SHP77 (cell line): ENCODE data around the gene S100PBP.

Experiments
- DNase-seq, 2 experiments: peaks; one replicate each; lab custom pipeline; 2025; lab: John Stamatoyannopoulos, UW

The S100PBP gene

DNA sequence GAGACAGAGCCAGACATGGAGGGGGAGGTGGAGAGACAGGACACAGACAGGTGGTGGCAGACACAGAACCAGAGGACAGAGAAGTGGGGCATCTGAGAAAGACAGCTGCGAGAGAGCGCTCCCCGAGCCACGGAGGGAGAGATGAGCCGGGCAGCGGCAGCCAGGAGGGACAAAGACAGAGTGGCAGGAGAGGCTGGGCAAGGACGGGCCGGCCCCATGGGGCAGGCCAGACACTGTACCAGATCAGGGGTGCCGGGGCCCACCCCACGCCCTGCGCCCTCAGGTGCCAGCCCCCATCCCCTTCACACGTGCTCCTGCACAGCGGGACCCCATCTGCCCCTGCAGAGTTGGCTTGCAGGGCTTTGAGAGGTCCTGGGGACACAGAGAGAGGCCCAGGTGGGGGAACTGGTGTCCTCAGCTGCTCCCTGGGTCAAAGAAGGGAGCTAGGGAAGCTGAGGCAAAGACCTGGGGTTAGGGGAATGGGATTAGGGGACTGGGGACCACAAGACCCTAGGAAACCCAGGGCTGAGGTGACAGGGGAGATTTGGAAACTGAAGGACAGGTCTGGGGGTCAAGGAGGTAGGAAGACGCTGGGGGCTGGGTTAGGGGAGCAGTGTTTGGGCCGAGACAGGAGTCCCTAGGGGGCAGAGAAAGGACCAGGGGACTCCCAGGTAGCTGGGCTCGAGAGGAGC lies 52.6 kb downstream of the S100PBP start:
- DNase-seq: peak in 1 of 2 experiments; percentile 26

DNA sequence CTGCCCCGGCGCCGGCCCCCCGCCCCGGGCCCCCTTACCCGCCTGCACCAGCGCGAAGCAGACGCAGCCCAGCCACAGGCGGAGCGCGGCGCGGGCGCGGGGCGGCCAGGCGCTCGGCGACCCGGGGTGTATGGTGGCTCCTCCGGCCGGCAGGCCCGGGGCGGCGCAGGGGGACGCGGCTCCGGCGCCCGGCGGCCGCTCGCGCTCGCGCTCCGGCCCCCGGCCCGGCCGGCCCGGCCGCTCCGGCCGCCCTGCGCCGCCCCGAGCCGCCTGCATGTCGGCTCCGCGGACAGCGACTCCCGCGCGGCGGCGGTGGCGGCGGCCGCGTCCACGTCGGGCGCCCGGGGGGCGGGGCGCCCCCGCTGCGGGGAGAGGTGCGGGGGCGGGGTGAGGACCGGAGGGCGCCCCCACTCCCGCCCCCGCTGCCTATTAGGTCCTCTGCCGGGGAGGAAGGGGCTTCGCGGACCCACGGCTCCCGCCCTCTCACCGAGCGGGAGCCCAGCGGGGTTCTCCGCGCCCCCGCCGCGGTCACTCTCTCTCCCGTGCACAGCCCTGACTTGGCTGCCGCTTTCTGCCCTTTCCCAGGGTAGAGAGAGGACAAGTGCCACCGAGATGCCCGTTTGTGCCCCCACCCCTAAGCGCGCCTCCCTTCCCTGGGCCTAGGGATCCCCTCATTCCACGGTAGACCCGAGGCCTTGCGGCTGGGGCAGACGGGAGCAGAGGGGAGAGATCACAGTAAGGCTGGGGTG lies 53.3 kb downstream of the S100PBP start, which contains the start of gene FNDC5:
Gene FNDC5 (minus strand): TSS at position 298 of the 749 bp plus-strand sequence.
- DNase-seq: no peak

DNA sequence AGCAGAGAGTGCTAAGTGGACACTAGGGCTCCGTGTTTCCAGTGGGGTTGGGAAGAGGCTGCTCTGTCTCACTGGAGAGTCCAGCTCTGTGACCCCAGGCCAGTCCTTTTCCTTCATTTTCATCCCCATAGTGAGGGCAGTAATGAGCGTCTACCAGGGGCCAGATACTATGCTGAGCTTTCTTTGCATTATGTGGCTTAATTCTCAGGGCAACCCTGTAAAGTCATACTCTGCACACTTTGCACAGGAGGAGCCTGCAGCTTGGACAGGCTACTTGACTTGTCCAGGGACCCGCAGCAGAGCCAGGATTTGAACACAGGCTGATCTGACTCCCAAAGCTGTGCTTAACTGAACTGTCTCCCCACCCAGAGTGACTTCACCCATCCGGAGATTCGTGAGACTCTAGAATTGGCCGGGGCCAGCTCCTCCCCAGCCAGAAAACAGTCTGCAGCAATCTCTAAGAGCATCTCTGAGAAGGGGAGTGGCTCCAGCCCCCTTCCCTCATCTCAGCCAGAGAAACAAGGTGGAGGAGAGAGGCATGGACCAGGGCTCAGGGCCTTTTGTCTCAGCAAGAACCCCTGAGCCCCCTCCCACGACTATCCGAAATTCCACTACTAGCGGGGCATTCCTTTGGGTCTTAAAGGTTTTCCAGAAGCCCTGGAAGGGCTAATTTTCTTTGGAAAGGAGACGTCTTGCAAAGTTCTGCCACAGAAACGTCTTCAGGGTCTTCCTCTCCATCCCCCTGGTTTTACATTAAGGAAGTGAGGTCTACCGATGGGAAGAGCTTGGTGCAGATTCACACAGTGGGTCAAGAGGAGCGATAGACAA lies 54.1 kb downstream of the S100PBP start:
- no peak for DNase-seq

DNA sequence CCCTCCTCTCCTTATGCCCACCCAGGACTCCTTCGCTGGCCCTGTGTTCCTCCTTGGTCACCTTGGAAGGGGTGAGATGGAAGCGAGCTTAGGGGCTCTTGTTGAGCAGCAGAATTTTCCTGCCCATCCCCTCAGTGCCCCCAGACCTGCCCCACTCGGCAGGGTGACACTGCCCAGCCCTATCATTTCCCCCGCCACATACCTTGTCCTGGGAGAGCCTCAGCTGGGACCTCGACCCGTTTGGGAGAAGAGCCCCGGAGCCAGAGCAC lies 54.7 kb downstream of the S100PBP start:
- DNase-seq: no peak

DNA sequence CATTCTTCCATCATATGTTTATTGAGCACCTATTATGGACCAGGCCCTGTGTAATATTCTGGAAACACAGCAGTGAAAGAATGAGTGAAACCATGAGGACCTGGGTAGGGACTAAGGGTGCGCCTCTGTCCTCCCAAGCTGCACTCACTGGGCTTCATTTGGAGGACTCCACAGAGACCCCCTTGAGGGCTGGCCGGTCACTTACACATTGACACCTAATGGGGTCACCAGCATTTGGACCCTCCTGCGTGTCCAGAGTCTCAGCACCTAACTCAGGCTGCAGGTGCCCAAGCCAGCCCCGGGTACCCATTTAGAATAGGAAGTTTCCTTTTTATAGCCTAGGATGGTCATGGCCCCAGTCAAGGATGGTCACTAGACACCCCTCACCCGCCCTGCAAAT lies 56.0 kb downstream of the S100PBP start:
- no peak for DNase-seq

DNA sequence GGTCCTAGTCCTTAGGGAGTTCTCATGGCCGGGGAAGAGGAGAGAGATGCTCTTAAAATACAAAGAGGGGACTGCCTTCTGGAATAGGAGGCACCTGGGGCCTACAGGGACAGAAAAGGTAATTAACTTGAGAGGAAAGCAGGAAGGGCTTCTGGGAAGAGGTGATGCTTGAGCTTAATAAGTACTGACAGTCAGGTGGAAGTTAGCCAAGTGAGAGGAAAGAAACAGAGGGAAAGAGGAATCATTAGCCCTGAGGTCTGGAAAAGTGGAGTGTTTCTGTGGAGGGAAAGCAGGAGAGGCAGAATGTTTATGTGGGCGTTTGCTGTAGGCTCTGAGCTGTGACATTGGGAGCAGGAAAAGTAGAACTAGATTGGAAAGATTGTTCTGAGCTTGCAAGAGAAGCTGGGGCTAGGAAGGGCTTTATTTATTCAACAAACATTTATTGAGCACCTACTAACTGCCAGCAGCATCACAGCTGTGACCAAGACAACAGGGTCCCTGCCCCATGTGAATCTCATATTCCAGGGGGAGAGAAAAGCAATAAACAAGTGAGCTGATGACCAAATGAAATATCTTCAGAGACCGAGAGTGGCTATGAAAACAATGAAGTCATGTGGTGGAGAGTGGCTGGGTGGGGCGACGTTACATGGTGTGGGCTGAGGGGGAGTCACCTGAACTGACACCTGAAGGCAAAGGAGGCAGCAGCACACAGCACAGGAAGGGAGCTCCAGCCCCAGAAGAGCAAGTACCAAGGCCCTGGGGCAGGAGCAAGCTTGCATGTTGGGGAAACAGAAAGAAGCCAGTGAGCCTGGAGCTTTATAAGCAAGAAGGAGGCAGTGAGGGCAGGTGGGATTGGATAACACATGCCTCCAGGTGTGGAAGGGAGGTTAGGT lies 57.7 kb downstream of the S100PBP start:
- no peak for DNase-seq

DNA sequence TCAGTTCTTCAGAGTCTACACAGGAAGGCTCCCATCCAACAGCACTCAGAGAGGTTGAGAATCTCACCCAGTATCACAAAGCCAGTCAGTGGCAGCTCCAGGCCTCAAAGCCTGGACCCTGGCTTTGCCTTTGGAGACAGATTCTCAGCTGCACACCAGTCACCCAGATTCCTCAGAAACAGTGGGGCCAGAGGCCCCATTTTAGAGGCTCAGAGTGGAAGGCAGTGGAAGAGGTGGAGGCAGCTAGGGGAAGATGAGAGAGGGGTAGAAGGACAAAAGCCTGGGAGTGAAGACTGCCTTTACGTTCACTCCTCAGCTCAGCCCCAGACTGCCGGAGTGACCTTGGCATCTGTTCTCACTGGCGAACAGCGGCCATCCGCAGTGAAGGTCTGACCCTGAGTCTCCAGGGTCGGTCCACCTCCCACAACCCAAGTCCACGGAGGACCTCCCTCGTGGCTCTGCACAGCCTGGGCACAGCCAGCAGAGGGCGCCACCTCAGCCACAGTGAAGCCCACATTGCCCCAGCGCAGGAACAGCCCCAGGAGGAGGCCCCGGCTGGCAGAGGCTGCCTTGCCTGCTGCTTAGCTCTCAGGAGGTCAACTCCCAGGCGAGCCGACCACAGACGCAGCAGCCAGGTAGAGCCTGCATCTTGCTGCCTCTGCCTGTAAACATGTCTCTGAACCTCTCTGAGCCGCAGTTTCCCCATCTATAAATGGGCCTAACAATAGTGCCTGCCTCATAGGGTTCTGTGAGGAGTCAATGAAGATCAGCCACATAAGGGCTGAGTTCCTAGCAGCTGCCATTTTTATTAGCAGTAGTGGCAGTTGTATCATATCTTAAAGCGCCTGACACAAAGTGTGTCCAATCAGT lies 59.1 kb downstream of the S100PBP start:
- peak in 1 of 2 experiments; percentile 47 for DNase-seq

DNA sequence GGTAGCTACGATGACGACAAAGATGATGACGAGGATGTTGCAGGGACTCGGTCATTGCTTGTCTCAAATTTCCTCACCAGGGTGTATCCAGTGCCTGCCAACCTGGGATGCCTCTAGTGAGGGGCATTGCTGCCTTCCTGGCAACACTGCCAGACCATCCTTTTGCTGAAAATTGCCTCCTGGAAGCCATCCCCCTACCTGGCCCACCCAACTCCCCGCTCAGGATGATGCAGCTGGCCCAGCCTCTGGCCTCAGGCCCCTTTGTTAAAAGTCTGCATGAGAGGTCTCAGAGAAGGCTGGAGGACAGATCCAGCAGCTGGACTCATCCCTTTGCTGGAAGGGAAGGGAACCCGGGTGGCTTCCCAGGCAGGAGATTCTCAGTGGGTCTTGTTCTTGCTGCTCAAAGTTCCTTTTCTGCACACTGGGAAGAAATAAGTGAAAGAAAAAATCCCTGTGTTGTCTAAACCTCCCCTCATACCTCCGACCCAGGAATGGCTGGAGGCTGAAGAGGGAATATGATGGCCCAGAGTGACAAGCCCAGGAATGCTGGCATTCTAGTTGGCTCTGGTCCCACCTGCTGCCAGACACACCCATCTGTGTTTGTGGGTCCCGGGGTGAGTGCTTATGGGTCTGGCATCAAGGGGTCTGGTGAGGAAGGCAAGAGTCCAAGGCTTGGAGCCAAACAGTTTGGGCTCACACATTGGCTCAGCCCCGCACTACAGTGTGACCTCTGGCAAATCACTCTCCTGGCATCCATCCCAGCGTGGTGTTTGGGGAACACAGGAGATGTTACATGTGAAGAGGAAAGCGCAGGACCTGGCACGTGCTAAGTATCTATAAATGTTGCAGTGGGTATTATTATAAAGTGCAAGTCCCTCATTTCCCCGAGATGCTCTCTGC lies 60.0 kb downstream of the S100PBP start:
- no peak for DNase-seq

DNA sequence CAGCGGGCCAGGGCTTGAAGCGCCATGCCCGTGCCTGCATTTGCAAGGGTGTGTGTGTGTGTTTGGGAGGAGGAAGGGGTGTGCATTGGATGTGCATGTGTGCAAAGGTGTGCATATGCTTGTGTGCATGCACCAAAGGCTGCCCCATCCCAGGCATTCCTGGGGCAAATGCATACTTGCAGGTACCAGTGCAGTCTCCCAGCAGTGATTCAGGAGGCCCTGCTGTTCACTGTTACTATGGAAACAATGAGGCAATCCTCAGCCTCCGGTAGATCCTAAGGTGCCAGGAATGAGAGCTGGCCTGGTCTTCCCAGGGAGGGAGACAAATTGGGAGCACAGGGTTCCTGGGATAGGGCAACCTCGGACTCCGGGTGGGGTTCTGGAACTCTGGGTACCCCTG lies 60.7 kb downstream of the S100PBP start:
- no peak for DNase-seq

DNA sequence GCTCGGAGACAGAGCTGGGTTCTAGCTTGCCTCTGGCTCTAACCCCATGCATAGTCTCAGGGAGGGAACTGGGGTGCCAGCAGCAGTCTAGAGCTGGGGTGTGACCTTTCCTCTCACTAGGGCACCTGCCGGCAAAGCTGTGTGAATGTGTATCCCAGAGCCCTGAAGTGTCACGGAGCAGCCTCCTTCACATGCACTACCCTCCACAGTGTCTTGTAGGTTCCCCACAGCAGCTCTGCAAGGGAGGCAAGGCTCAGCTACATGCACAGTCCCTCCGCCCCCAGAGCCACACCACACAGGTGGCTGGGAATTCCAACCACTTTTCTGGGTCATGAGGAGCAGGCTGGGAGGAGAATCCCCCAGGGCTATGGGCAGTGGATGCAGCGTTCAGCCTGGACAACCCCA lies 61.2 kb downstream of the S100PBP start:
- no peak for DNase-seq

DNA sequence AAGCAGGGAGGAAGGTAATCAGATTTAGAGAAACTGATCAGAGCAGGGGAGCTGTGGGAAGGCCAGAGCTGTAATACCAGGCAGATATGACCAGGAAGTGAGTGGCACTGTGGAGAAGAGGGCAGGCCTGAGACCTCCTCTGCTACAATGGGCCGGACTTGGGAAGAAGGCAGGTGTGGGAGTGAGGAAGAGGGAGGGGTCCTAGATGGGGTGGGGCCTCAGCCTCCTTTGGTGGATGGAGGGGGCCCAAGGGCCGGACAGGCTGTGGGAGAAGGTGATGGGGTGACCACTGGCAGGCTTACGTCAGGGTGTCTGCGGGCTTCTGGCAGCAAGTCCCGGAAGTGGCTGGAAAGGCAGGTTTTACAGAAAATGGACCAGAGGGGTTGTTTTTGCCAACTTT lies 63.8 kb downstream of the S100PBP start:
- no peak for DNase-seq

DNA sequence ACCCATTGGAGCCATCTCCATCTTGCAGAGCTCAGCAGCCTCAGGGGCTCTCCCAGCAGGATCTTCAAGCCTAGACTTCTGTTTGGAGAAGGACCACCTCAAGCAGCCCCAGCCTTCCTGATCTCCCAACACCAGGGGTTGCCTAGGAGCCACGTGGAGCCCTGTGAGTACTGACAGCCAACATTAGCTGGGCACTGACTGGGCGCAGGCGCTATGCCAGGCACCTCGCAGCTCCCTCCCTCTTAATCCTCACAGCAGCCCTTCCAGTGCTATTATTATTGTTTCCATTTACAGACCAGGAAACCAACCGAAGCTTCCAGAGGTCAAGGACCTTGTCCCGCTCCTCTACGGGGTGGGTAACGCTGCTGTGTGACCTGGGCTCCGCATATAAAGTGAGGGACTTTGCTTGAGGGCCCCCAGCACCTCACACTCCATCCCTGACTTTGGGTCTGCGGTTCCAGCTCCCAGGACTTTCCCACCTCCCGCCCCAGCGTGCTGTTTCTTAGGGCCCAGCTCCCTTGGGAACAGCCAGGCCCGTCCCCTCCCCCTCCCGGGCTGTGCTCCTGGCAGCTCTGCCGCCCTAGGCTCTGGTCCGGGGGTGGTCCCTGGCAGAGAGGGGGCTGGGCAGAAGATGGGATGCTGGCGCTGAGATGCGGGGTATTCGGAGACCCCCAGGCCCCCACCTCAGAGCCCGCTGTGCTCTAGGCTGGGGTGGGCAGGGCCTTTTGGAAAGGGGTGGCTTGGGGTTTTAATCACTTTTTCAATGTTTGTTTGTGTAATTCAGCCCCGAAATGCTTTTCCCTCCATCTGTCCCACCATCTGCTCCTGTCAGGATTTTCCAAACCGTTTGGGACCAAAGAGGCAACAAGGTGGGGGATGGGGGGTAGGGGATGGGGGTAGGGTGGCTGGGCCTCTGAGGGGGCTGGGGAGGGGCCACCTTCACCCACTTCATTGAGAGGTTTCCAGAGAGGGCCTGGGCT lies 64.7 kb downstream of the S100PBP start:
- no peak for DNase-seq

DNA sequence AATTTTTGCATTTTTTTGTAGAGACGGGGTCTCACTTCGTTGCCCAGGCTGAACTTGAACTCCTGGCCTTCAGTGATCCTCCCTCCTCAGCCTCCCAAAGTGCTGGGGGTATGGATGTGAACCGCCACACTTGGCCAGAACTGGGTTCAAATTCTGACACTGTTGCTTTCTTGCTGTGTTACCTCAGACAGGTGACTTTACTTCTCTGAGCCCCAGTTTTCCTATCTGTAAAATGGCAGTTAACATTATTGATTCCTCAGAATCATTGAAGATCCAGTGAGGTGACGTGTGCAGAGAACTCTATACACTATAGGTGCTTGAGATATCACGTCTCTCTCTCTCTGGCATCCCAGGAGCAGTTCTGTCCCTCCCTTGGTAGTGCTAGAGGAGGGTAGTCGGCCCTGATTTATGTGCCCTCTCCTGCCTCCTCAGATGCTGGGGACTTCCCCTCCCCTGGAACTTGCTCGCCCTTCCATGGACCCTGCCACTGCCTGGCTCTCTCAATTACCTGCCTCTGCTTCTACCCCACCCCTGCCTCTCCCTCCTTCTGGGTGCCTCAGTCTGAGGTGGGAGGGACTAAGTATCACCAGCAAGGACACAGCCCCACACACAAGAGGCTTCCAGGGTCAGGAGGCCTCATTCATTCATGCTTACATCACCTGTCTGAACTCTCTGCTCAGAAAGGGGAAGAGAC lies 66.0 kb downstream of the S100PBP start:
- no peak for DNase-seq

DNA sequence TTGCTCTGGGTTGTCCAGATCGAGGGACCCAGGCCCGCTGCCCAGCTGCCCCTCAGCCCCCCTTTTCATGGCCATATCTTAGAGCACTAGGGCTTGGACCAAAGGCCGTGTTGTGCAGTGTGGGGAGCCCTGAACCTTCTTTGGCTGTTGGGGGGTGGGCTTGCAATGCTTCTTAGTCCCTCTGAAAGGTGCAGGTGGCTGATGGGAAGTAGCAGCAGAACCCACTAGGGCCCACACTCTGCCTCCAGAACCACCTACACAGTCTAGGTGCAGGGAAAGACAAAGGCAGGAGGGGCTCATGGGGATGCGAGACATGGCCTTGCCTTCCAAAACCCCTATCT lies 66.5 kb downstream of the S100PBP start:
- DNase-seq: no peak

DNA sequence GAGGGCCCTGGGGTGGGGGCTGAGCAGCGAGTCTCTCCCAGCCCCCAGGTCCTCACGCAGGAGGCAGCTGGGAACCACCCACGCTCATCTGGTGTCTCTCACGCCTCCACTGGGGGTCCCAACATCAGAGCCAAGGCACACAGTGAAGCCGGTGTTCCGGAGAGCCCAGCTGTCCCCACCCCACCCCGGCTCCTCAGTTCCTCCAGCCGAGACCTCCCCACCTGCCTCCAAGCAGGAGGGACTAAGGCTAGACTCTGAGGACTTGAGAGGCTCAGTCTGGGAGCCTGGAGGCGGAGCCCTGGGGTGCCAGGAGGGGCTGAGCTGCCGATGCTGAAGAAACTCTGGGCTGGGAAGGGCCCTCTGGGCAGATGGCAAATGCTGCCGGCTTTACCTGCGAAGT lies 67.3 kb downstream of the S100PBP start:
- no peak for DNase-seq

DNA sequence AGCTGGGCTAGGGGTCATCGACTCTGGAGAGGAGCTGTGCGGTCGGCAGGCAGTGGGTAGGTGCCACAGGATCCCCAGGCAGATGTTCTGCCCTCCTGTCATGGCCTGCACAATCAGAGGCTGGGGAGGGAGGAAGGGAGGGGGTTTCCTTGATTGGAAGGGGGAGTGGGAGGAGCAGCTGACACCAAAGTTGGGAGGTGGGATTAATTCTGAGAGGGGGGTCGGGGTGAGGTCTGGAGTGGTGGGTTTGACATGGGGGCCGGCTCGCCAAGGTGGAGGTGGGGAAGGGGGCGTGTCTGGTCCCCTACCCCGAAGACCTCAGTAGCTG lies 68.2 kb downstream of the S100PBP start:
- DNase-seq: no peak

DNA sequence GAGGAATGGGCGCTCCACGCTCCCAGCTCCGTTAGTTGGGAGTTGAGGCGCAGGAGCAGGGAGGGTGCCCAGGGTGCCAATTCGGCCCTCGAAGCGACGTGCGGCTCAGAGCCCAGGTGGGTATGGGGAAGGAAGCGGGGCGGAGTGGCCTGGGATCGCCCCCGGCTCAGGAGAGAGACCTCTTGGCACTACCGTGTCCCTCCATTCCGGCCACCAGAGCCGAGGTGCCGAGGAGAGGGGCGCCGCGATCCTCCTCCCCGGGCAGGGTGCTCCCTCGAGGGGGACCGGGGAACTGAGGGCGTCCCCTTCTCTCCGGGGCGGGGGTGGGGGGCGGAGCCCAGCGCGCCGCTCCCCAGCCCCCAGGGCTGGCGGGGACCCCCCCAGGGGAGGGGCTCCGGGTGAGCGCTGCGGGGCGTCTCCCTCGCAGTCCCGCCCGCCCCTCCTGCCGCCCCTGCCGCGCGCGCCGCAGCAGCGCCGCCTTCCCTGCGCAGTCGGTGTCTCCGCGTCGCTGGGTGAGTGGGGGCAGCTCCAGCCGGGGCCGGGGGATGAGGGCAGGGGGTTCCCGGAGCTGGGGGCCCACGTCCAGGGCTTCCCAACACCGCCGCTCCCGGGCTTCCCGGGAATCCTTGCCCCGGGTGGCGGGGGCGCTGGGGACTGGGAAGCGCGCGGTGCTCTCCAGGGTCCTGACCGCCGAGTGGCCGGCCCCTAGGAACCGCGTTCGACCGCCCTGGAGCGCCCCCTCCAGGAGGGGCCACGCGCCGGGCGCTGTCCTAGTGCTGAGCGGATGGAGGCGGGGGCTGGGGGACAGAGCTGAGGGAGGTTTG lies 68.8 kb downstream of the S100PBP start, which contains the start of gene HPCA:
Gene HPCA (plus strand): TSS at position 488 of the 824 bp plus-strand sequence. CDS start 2,408 bp downstream, outside the sequence.
- no peak for DNase-seq
